Epidermal melanocyte (primary cell): Measurements from ENCODE around the gene GJA4.
"Not testable (repeated sequence)": the region's sequence is repeated elsewhere in the genome, so short reads cannot be mapped to it uniquely, and the experiment has no call there.

ENCODE experiments used
- DNase-seq: peaks from one replicate; pipeline ENCODE4 v3.0.0; 2011; ENCODE audit warnings: low spot score; ENCODE audit not compliant: insufficient read length

GJA4 gene

GRCh38 chr1:34787461-34788420, 5.1 kb upstream of the GJA4 start:
- no peak for DNase-seq

GRCh38 chr1:34790985-34791384, 1.8 kb upstream of the GJA4 start:
- no peak for DNase-seq

GRCh38 chr1:34792424-34792823, 375 bp upstream of the GJA4 start:
- DNase-seq = no peak

- DNase-seq = no peak
Observed at GRCh38 chr1:34794001-34794789, 1.4 kb downstream of the GJA4 start.

DNA sequence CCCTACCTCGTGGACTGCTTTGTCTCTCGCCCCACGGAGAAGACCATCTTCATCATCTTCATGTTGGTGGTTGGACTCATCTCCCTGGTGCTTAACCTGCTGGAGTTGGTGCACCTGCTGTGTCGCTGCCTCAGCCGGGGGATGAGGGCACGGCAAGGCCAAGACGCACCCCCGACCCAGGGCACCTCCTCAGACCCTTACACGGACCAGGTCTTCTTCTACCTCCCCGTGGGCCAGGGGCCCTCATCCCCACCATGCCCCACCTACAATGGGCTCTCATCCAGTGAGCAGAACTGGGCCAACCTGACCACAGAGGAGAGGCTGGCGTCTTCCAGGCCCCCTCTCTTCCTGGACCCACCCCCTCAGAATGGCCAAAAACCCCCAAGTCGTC, 2.0 kb downstream of the GJA4 start:
- DNase-seq = no peak

DNA sequence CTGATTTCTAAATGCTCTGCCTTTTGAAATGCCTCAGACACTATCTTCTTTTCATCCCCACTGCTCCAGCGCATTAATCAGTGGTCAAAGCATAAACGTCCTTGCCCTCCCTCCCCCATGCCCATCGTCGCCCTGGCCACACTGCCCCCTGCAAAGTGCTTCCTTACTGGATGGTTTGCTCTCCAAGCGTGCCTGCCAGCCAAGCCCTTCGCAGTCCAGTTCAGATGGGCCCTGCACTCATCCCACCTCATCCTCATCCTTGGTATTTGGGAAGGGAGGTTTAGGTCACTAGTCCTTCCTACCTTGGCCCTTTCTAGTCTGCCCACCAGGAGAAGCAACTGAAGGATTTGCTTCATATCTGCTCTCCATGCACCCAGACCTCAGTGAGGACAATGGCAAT, 3.1 kb downstream of the GJA4 start:
- no peak for DNase-seq

GRCh38 chr1:34796990-34797389, 4.2 kb downstream of the GJA4 start:
- no peak for DNase-seq

- DNase-seq = no peak
Observed at GRCh38 chr1:34800214-34800613, 7.4 kb downstream of the GJA4 start.

GRCh38 chr1:34803770-34804169, 11.0 kb downstream of the GJA4 start:
- no peak for DNase-seq

GRCh38 chr1:34806396-34806795, 13.6 kb downstream of the GJA4 start:
- DNase-seq = no peak

GRCh38 chr1:34808051-34808810, 15.4 kb downstream of the GJA4 start:
- DNase-seq = no peak

DNA sequence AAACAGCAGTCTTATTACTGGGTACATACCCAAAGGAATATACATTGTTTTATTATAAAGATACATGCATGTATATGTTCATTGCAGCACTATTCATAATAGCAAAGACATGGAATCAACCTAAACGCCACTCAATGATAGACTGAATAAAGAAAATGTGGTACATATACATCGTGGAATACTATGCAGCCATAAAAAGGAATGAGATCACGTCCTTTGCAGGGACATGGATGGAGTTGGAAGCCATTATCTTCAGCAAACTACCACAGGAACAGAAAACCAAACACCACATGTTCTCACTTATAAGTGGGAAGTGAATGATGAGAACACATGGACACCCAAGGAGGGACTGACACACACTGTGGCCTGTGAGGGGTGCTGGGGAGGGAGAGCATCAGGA, 18.0 kb downstream of the GJA4 start:
- DNase-seq = not testable (repeated sequence)

GRCh38 chr1:34816332-34816731, 23.5 kb downstream of the GJA4 start:
- no peak for DNase-seq

- DNase-seq = no peak
Observed at GRCh38 chr1:34816778-34817177, 24.0 kb downstream of the GJA4 start.

- DNase-seq = not testable (repeated sequence)
Observed at GRCh38 chr1:34818862-34819261, 26.1 kb downstream of the GJA4 start.

GRCh38 chr1:34822202-34822601, 29.4 kb downstream of the GJA4 start:
- no peak for DNase-seq

DNA sequence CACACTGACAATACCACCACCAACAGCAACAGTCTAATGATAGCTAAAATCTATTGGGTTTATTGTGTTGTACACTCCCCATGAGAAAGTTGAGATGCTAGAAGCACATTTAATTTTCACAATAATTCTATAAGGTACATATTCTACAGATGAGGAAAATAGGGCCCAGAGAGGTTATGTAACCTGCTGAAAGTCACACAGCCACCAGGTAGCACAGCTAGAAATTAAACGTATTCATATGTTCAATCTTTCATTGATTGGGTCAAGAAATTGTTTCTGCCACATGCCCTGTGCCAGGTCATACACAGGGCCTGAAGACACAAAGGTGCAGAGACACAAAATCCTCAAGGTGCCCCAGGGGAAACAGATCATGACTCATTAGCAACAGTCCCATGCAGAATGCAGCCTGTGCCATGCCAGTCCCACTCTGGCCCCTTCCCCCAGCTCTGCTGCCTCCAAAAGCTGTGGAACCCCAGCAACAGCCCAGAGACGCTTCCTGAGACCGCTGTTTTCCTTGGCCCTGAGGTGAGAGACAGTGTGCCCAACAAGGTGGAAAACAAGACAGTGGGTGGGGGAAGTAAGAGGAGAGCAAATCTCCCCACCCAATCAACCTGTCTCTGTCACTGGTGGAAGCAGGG, 32.1 kb downstream of the GJA4 start:
- DNase-seq = no peak

DNA sequence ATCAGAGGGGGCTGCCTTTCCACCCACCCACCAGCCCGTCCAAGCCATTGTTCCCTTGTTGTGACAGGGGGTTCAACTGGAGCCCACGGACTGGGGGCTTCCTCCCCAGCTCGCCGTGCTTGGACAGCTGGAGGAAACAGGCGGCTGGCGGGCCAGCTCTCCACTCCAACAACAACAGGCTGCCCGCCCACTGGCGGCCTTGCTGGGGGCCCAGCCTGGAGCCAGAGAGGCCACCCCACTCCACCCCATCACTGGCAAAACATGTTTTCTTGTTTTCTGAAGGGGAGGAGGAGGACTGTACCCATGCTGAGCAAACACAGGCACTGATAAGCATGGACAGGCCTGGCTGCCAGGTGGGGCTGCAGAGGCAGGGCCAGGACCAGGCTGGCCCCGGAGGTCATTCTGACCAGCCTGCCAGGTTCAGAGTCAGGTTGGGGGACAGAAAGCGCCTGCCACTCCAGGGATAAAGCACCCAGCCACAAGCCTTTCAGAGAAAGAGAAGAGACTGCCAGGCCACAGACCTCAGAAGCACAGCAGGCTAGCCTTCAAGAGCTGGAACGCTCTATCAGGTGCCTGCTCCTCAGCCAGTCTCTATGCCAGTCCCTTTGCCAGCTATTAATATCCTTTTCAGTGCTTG, 32.8 kb downstream of the GJA4 start:
- no peak for DNase-seq

DNA sequence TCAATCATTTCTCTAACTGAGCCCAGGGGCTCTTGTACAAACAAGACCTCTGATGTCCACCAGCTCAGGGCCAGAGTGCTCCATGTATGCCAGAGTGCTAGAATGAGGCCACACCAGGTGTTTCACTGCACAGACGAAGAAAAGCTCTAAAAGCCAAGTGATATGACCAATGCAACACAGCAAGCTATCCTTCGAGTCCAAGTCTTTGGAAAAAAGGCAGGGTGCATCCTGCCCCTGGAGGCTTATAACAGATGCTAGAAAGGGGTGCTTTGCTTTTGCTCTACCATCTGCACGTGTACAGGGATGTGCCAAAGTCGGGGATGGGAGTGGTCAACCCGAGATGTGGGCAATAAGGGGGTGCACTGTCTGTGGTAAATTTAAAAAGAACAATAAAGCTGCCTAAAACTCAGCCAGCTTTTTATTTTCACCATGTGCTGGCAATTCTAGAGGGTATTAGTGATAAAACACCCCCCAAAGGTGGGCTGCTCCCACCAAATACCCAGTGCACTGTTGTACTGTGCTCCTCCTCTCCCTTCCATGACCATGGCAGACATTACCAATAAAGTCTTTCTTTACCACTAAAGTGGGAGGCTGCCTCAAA, 34.6 kb downstream of the GJA4 start:
- no peak for DNase-seq

DNA sequence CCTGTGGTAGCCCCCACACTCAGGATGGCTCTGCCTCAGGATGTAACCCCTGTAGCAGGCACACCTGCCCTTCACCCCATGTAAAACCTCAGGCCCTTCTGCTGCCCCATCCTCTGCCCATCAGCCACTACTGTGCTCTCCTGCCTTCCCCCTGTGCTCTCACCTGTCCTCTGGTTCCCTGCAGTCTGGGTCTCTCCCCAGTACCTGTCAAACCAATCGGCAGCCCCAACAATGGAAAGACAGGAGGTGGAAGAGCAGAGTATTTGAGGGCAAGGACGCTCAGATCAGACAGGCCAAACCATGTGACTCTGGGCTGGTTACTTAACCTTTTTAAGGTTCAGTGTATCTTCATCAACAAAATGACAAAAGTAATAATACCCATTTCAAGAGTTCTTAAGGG, 35.8 kb downstream of the GJA4 start:
- no peak for DNase-seq
